Liver (tissue), 9 donors: ENCODE results near the gene RPL10A. TPM values are rescaled to one million over a fixed set of nuclear protein-coding genes. Genes with fewer than 3 reads are reported as not detected.

Experiments used
- DNase-seq: peaks from one replicate; pipeline ENCODE4 v3.0.0-alpha.2; 2017; ENCODE audit warnings: low spot score
- H3K27ac ChIP-seq, 2 donors: one replicate each; pipeline ENCODE4 v1.7.0; 2013; ENCODE audit warnings: inconsistent platforms in 2 of 2, low read length in 2 of 2, control low read depth in 1 of 2, low read depth in 1 of 2, mild to moderate bottlenecking in 1 of 2
- H3K27me3 ChIP-seq, 4 donors: one replicate each; pipeline versions ENCODE4 v1.6.1 to v1.7.0; 2013; ENCODE audit warnings: low read length in 3 of 4, inconsistent platforms in 1 of 4, mild to moderate bottlenecking in 1 of 4, moderate library complexity in 1 of 4; ENCODE audit not compliant: control insufficient read depth in 4 of 4, insufficient read depth in 4 of 4
- H3K36me3 ChIP-seq, 4 donors: one replicate each; pipeline versions ENCODE4 v1.6.1 to v1.7.0; 2013; ENCODE audit warnings: low read length in 3 of 4, mild to moderate bottlenecking in 3 of 4, low read depth in 1 of 4, moderate library complexity in 1 of 4; ENCODE audit not compliant: control insufficient read depth in 4 of 4, insufficient read depth in 3 of 4
- H3K4me1 ChIP-seq, 4 donors: one replicate each; pipeline versions ENCODE4 v1.6.1 to v1.7.0; 2013; ENCODE audit warnings: low read length in 3 of 4, mild to moderate bottlenecking in 3 of 4, moderate library complexity in 1 of 4; ENCODE audit not compliant: control insufficient read depth in 4 of 4, insufficient read depth in 4 of 4
- H3K4me3 ChIP-seq, 3 donors: one replicate each; pipeline versions ENCODE4 v1.6.1 to v1.7.0; 2013; ENCODE audit warnings: low read length in 3 of 3, control low read depth in 1 of 3, low read depth in 1 of 3, mild to moderate bottlenecking in 1 of 3
- H3K9ac ChIP-seq, 2 donors: one replicate each; pipeline ENCODE4 v1.7.0; 2013; ENCODE audit warnings: low read length in 2 of 2, mild to moderate bottlenecking in 2 of 2, moderate library complexity in 2 of 2, control low read depth in 1 of 2, low read depth in 1 of 2
- H3K9me3 ChIP-seq, 4 donors: one replicate each; pipeline versions ENCODE4 v1.6.1 to v1.7.0; 2013; ENCODE audit warnings: low read length in 3 of 4; ENCODE audit not compliant: control insufficient read depth in 4 of 4
- CTCF ChIP-seq: fragments of 150-350 bp; IDR thresholded peaks from 2 replicates; pipeline ENCODE4 v1.5.1; 2017; ENCODE audit warnings: improper control_type of control experiment, low read depth, low read length; ENCODE audit not compliant: missing input control
- EGR1 ChIP-seq, 2 donors: IDR thresholded peaks; 2 replicates each; pipeline ENCODE4 v1.6.1; 2016 to 2018; ENCODE audit warnings: antibody characterized with exemption in 2 of 2, low read depth in 2 of 2
- FOXA1 ChIP-seq: IDR thresholded peaks from 2 replicates; pipeline ENCODE4 v1.6.1; 2016; ENCODE audit warnings: antibody characterized with exemption
- FOXA2 ChIP-seq: IDR thresholded peaks from 2 replicates; pipeline ENCODE4 v1.6.1; 2016; ENCODE audit warnings: antibody characterized with exemption
- GABPA ChIP-seq, 2 donors: IDR thresholded peaks in 1 of 2; conservative IDR thresholded peaks in 1 of 2; 2 replicates each; pipeline ENCODE4 v1.6.1; 2016; ENCODE audit warnings: antibody characterized with exemption in 2 of 2, mild to moderate bottlenecking in 1 of 2, moderate library complexity in 1 of 2
- HNF4A ChIP-seq, 2 donors: conservative IDR thresholded peaks; 2 replicates each; pipeline ENCODE4 v1.6.1; 2016; ENCODE audit warnings: antibody characterized with exemption in 2 of 2, mild to moderate bottlenecking in 2 of 2
- HNF4G ChIP-seq: IDR thresholded peaks from 2 replicates; pipeline ENCODE4 v1.6.1; 2016; ENCODE audit warnings: antibody characterized with exemption
- JUND ChIP-seq, 2 donors: IDR thresholded peaks; 2 replicates each; pipeline ENCODE4 v1.6.1; 2016; ENCODE audit warnings: antibody characterized with exemption in 2 of 2
- NR2F2 ChIP-seq: IDR thresholded peaks from 2 replicates; pipeline ENCODE4 v1.6.1; 2016; ENCODE audit warnings: antibody characterized with exemption
- RAD21 ChIP-seq, 2 donors: IDR thresholded peaks; 2 replicates each; pipeline ENCODE4 v1.6.1; 2016; ENCODE audit warnings: antibody characterized with exemption in 2 of 2, mild to moderate bottlenecking in 2 of 2
- REST ChIP-seq: IDR thresholded peaks from 2 replicates; pipeline ENCODE4 v1.6.1; 2016; ENCODE audit warnings: antibody characterized with exemption, mild to moderate bottlenecking
- RXRA ChIP-seq, 2 donors: IDR thresholded peaks; 2 replicates each; pipeline ENCODE4 v1.6.1; 2017 to 2018; ENCODE audit warnings: antibody characterized with exemption in 2 of 2, mild to moderate bottlenecking in 1 of 2
- SP1 ChIP-seq: IDR thresholded peaks from 2 replicates; pipeline ENCODE4 v1.6.1; 2018; ENCODE audit warnings: antibody characterized with exemption, mild to moderate bottlenecking
- TAF1 ChIP-seq: conservative IDR thresholded peaks from 2 replicates; pipeline ENCODE4 v1.6.1; 2016; ENCODE audit warnings: antibody characterized with exemption, mild to moderate bottlenecking
- YY1 ChIP-seq: IDR thresholded peaks from 2 replicates; pipeline ENCODE4 v1.6.1; 2016; ENCODE audit warnings: antibody characterized with exemption, mild to moderate bottlenecking
- ZBTB33 ChIP-seq: IDR thresholded peaks from 2 replicates; pipeline ENCODE4 v1.6.1; 2016; ENCODE audit warnings: antibody characterized with exemption
- WGBS: extraction: QIAGEN DNeasy Blood & Tissue Kit; methylation state at CpG from one replicate; pipeline ENCODE4 v1.1.7; 2013; 5-methylcytosine and 5-hydroxymethylcytosine counted together
- polyA plus RNA-seq, 2 donors: library from polyadenylated mRNA; stranded (reverse) in 1 of 2; unstranded in 1 of 2; fragments of 200-250 nt in 1 of 2; fragments of >200 nt in 1 of 2; fragmentation: Nextera tagmentation in 1 of 2; extraction: Ambion mirVana in 1 of 2; gene quantifications; one replicate each; pipeline versions ENCODE4 v1.2.1 to v1.2.3, GENCODE V29; 2013 to 2015
- total RNA-seq, 2 donors: library from RNA; depleted of rRNA; stranded (reverse); fragments of >200 nt; gene quantifications; one replicate each; pipeline ENCODE4 v1.2.3, GENCODE V29; 2014
- TF ChIP-seq, protein P1 (sequence below): IDR thresholded peaks from 2 replicates; pipeline ENCODE4 v1.6.1; 2016; ENCODE audit warnings: antibody characterized with exemption
- TF ChIP-seq, protein P2 (sequence below): IDR thresholded peaks from 2 replicates; pipeline ENCODE4 v1.6.1; 2016; ENCODE audit warnings: antibody characterized with exemption
- donor health status: healthy.
- donor health status: healthy.
- donor health status: healthy.
- donor health status: healthy.
- donor health status: healthy.

The RPL10A gene
- total and polyA plus RNA-seq, 4 donors = 213 to 1,235 (median 528) TPM

DNA sequence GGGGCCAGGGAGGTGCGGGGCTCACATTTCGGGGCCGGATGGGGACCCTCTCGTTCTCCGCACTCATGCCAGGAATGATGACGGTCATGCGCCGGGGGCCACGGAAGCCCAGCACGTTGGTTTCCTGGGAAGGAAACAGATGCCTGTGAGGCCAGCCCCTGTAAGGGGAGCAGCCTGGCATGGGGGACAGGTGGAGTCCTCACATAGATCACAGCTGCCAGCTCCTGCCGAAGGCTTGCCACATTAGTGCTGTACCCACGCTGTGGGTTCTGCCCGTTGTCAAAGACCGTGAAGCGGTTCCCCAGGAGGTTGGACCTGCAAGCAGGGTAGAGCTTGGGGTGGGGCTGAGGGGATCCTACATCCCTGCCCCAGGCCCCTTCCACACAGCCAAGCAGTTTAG is 35.3 kb downstream of the RPL10A start (continued):
- TF ChIP-seq, protein P1, sequence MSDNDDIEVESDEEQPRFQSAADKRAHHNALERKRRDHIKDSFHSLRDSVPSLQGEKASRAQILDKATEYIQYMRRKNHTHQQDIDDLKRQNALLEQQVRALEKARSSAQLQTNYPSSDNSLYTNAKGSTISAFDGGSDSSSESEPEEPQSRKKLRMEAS = no peak
- TF ChIP-seq HNF4A (conservative IDR thresholded peaks at IDR 0.05) = no peak
- no peak for TF ChIP-seq TAF1
- no peak for TF ChIP-seq YY1
- no peak for TF ChIP-seq RAD21 (IDR thresholded peaks at IDR 0.05)
- no peak for TF ChIP-seq GABPA (IDR thresholded peaks at IDR 0.05 in 1 of 2, conservative IDR thresholded peaks at IDR 0.05 in 1 of 2)
- no peak for TF ChIP-seq EGR1 (IDR thresholded peaks at IDR 0.05; ENCODE audit: low read depth in 2 of 2)
- no peak for TF ChIP-seq JUND (IDR thresholded peaks at IDR 0.05)

DNA sequence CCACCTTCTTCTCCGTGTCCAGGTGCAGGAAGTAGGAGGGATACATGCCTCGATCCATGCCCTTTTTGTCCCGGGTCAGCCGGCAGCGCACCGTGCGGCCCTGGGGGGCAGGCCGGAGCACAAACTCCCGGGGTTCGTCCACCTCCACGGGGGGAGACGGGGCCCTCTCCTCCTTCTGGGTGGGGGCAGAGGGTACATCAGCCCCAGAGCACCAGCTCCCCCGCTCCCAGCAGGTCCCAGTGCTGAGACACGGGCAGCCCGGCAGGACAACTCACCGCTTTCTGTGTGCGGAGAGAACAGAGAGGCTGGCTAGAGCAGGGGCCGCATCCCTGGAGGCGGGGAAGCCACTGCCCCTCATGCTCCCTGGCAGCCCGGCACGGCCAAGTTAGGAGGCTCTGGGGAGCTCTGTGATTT is 37.8 kb downstream of the RPL10A start:
- Histone ChIP-seq H3K4me1 (no peaks in the 10 kb centered on the region), H3K27me3 (no peaks in the 10 kb centered on the region), H3K9me3 (no peaks in the 10 kb centered on the region), H3K9ac (no peak overlapping the region), H3K4me3 (no peak overlapping the region), H3K27ac (no peak overlapping the region), H3K36me3 (no peaks in the 10 kb centered on the region)
- 47% methylated on average over 21 of the region's 21 CpGs for WGBS
- DNase-seq = no peak
- TF ChIP-seq HNF4G = no peak
- TF ChIP-seq, protein P1 = no peak
- no peak for TF ChIP-seq SP1
- TF ChIP-seq RXRA (IDR thresholded peaks at IDR 0.05) = no peak
- no peak for TF ChIP-seq HNF4A (conservative IDR thresholded peaks at IDR 0.05)
- no peak for TF ChIP-seq REST
- no peak for TF ChIP-seq JUND (IDR thresholded peaks at IDR 0.05)
- TF ChIP-seq GABPA (IDR thresholded peaks at IDR 0.05 in 1 of 2, conservative IDR thresholded peaks at IDR 0.05 in 1 of 2) = no peak
- TF ChIP-seq, protein P2, sequence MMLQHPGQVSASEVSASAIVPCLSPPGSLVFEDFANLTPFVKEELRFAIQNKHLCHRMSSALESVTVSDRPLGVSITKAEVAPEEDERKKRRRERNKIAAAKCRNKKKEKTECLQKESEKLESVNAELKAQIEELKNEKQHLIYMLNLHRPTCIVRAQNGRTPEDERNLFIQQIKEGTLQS = no peak
- TF ChIP-seq EGR1 (IDR thresholded peaks at IDR 0.05; ENCODE audit: low read depth in 2 of 2) = no peak
- no peak for TF ChIP-seq FOXA2
- TF ChIP-seq NR2F2 = no peak
- no peak for TF ChIP-seq CTCF
- no peak for TF ChIP-seq FOXA1
- TF ChIP-seq TAF1 = no peak
- TF ChIP-seq YY1 = no peak
- no peak for TF ChIP-seq ZBTB33
